GM12878 (cell line): ENCODE data around the gene LIFR. TPM values are rescaled to one million over a fixed set of nuclear protein-coding genes. Genes with fewer than 3 reads are reported as not detected.

Source experiments
- ATAC-seq: fragments of 200-7000 bp; cut with Tn5 transposase; 3 replicates; pipeline ENCODE4 v1.9.1; 2020; ENCODE audit warnings: mild to moderate bottlenecking, moderate library complexity
- BruUV-seq: library from RNA; stranded (reverse); fragments of 400-500 nt; replicated peaks from 2 replicates; lab custom pipeline; 2021; lab: Mats Ljungman, UMichigan
- CTCF ChIA-PET: fragments of 300-600 bp; sonication (Branson Sonifier 250); formaldehyde crosslinking; extraction: SDS; loops from one replicate; lab custom pipeline; 2021; ENCODE audit warnings: inconsistent platforms; lab: Yijun Ruan, JAX
- POLR2A ChIA-PET: fragments of 350-600 bp; formaldehyde crosslinking; extraction: SDS; loops from one replicate; lab custom pipeline; 2021; ENCODE audit warnings: inconsistent platforms; lab: Charles Lee
- RAD21 ChIA-PET: fragments of 300-600 bp; sonication (Branson Sonifier 250); formaldehyde crosslinking; loops from one replicate; lab custom pipeline; 2023; ENCODE audit warnings: antibody characterized with exemption; ENCODE audit not compliant: unreplicated experiment; lab: Charles Lee
- SMC1A ChIA-PET: fragments of 300-600 bp; sonication (Branson Sonifier 250); formaldehyde crosslinking; loops from one replicate; lab custom pipeline; 2023; ENCODE audit not compliant: unreplicated experiment, uncharacterized antibody; lab: Charles Lee
- DNase-seq: peaks from one replicate; pipeline ENCODE4 v3.0.0-alpha.2; 2011; ENCODE audit warnings: low read depth, low spot score
- FAIRE-seq: peaks from 3 replicates; lab custom pipeline; 2011; peaks lifted over from hg19 to GRCh38; lab: Jason Lieb, UNC
- H2AFZ ChIP-seq: 2 replicates; pipeline ENCODE4 v1.6.0; 2011; ENCODE audit warnings: low read depth, low read length, control low read depth; ENCODE audit not compliant: control insufficient read depth
- H3K27ac ChIP-seq: 2 replicates; pipeline ENCODE4 v1.5.1; 2011; ENCODE audit warnings: control low read depth; ENCODE audit not compliant: control insufficient read depth, insufficient read depth
- H3K27me3 ChIP-seq, 2 experiments: replicated peaks in 1 of 2; 2 replicates each; pipeline versions ENCODE4 v1.6.0 to v1.6.1; 2011; ENCODE audit warnings: low read length in 1 of 2; ENCODE audit not compliant: control insufficient read depth in 2 of 2, insufficient read depth in 2 of 2
- H3K36me3 ChIP-seq, 2 experiments: 2 replicates each; pipeline ENCODE4 v1.5.1; 2011; ENCODE audit warnings: low read length in 1 of 2; ENCODE audit not compliant: control insufficient read depth in 2 of 2, insufficient read depth in 2 of 2
- H3K4me1 ChIP-seq: 2 replicates; pipeline ENCODE4 v1.6.1; 2011; ENCODE audit warnings: mild to moderate bottlenecking, low read length, moderate library complexity, mixed read lengths; ENCODE audit not compliant: control insufficient read depth, insufficient read depth
- H3K4me2 ChIP-seq: 2 replicates; pipeline ENCODE4 v1.6.0; 2011; ENCODE audit warnings: control low read depth; ENCODE audit not compliant: control insufficient read depth, insufficient read depth
- H3K4me3 ChIP-seq: fragments of 200-600 bp; sonication (generic); 2 replicates; pipeline ENCODE4 v1.5.1; 2016
- H3K79me2 ChIP-seq: 2 replicates; pipeline ENCODE4 v1.6.0; 2011; ENCODE audit warnings: low read length; ENCODE audit not compliant: control insufficient read depth, insufficient read depth
- H3K9ac ChIP-seq: 2 replicates; pipeline ENCODE4 v1.8.0; 2011; ENCODE audit warnings: low read length, control low read depth, mixed read lengths; ENCODE audit not compliant: control insufficient read depth, insufficient read depth
- H3K9me3 ChIP-seq: replicated peaks from 3 replicates; pipeline ENCODE4 v1.5.1; 2011; ENCODE audit warnings: mild to moderate bottlenecking, low read length; ENCODE audit not compliant: control insufficient read depth, insufficient read depth
- H4K20me1 ChIP-seq: 2 replicates; pipeline ENCODE4 v1.6.0; 2011; ENCODE audit not compliant: control insufficient read depth, insufficient read depth
- FOXM1 ChIP-seq: IDR thresholded peaks from 2 replicates; pipeline ENCODE4 v1.6.1; 2012; ENCODE audit warnings: low read depth, mild to moderate bottlenecking, inconsistent platforms, low read length, moderate library complexity
- JUND ChIP-seq: IDR thresholded peaks from 2 replicates; pipeline ENCODE4 v1.6.1; 2012; ENCODE audit warnings: low read depth, mild to moderate bottlenecking, low read length, improper control_type of control experiment, moderate library complexity
- PAX8 ChIP-seq: fragments of 450-650 bp; IDR thresholded peaks from 2 replicates; pipeline ENCODE4 v1.6.1; 2017; ENCODE audit warnings: mild to moderate bottlenecking, moderate library complexity
- SUZ12 ChIP-seq: fragments of 200-600 bp; sonication (generic); IDR thresholded peaks from one replicate; pipeline ENCODE4 v1.6.1; 2018; ENCODE audit warnings: antibody characterized with exemption, mild to moderate bottlenecking; ENCODE audit not compliant: unreplicated experiment
- YY1 ChIP-seq: IDR thresholded peaks from 2 replicates; pipeline ENCODE4 v1.6.1; 2011; ENCODE audit warnings: low read depth, mild to moderate bottlenecking, low read length
- WGBS: methylation state at CpG from one replicate; pipeline ENCODE4 v1.1.6; 2016; ENCODE audit warnings: low lambda C conversion rate; ENCODE audit not compliant: insufficient replicate concordance, insufficient coverage; ENCODE audit errors: missing lambda C conversion rate; 5-methylcytosine and 5-hydroxymethylcytosine counted together
- in situ Hi-C: fragments of 300-500 bp; cut with MboI; formaldehyde crosslinking; loops from 9 replicates; pipeline ENCODE4 v1.14.3; 2018; ENCODE audit warnings: mixed read lengths
- intact Hi-C: fragments of 100-400 bp; cut with micrococcal nuclease; formaldehyde crosslinking; loops from one replicate; pipeline ENCODE4 v1.14.2; 2022; ENCODE audit not compliant: unreplicated experiment
- polyA plus RNA-seq, 11 experiments: library from polyadenylated mRNA; depleted of rRNA in 4 of 11; unstranded in 6 of 11; stranded (reverse) in 5 of 11; fragments of >200 nt; fragmentation: Nextera tagmentation in 4 of 11; fragmentation: Illumina TruSeq in 1 of 11; extraction: Ambion mirVana in 4 of 11; extraction: Trizol in 1 of 11; gene quantifications; 1 replicate in 1 of 11; 2 replicates in 10 of 11; pipeline versions ENCODE4 v1.2.1 to v1.2.3, GENCODE V29; 2011 to 2016; ENCODE audit warnings: inconsistent platforms in 2 of 11, missing spikeins in 2 of 11, low read depth in 1 of 11
- total RNA-seq, 4 experiments: library from RNA; depleted of rRNA in 3 of 4; stranded (reverse); fragments of >200 nt in 3 of 4; fragmentation: Illumina TruSeq in 1 of 4; extraction: Trizol in 1 of 4; gene quantifications; 2 replicates each; pipeline versions ENCODE4 v1.2.1 to v1.2.3, GENCODE V29; 2013 to 2021
- TF ChIP-seq, protein P1 (sequence below): IDR thresholded peaks from 2 replicates; pipeline ENCODE4 v1.6.1; 2011; ENCODE audit warnings: borderline replicate concordance, low read depth, mild to moderate bottlenecking, moderate library complexity, low read length; ENCODE audit not compliant: insufficient read depth, poor library complexity, severe bottlenecking
- TF ChIP-seq, protein P2 (sequence below): fragments of 150-350 bp; IDR thresholded peaks from 2 replicates; pipeline ENCODE4 v1.6.1; 2016; ENCODE audit warnings: low read depth, low read length

Gene LIFR
- total and polyA plus RNA-seq, 10 of the 15 experiments (the other 5 are each of a cell fraction or from before 2014, with no cell fraction given): 0.10 TPM; not detected in 9

GRCh38 chr5:38557792-38558191, 1.3 kb upstream of the LIFR start:
- intact Hi-C loops: no loop called here
- Histone ChIP-seq H3K9ac (no peak overlapping the region), H3K27ac (no peak overlapping the region), H3K4me1 (no peaks in the 10 kb centered on the region), H3K79me2 (no peaks in the 10 kb centered on the region), H3K4me3 (no peak overlapping the region), H3K27me3 (peaks cover 5 to 11% of the 10 kb centered on the region in 2 experiments; a peak in 2 of 4 replicates), H3K36me3 (no peaks in the 10 kb centered on the region), H4K20me1 (no peaks in the 10 kb centered on the region), H3K4me2 (no peak overlapping the region), H2AFZ (no peak overlapping the region), H3K9me3 (no peaks in the 10 kb centered on the region)
- no peak for FAIRE-seq
- in situ Hi-C loops: no loop called here
- no peak for TF ChIP-seq SUZ12
- no peak for TF ChIP-seq PAX8
- TF ChIP-seq YY1: no peak
- no peak for TF ChIP-seq FOXM1
- TF ChIP-seq, protein P1, sequence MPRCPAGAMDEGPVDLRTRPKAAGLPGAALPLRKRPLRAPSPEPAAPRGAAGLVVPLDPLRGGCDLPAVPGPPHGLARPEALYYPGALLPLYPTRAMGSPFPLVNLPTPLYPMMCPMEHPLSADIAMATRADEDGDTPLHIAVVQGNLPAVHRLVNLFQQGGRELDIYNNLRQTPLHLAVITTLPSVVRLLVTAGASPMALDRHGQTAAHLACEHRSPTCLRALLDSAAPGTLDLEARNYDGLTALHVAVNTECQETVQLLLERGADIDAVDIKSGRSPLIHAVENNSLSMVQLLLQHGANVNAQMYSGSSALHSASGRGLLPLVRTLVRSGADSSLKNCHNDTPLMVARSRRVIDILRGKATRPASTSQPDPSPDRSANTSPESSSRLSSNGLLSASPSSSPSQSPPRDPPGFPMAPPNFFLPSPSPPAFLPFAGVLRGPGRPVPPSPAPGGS: no peak
- no peak for TF ChIP-seq JUND
- TF ChIP-seq, protein P2, sequence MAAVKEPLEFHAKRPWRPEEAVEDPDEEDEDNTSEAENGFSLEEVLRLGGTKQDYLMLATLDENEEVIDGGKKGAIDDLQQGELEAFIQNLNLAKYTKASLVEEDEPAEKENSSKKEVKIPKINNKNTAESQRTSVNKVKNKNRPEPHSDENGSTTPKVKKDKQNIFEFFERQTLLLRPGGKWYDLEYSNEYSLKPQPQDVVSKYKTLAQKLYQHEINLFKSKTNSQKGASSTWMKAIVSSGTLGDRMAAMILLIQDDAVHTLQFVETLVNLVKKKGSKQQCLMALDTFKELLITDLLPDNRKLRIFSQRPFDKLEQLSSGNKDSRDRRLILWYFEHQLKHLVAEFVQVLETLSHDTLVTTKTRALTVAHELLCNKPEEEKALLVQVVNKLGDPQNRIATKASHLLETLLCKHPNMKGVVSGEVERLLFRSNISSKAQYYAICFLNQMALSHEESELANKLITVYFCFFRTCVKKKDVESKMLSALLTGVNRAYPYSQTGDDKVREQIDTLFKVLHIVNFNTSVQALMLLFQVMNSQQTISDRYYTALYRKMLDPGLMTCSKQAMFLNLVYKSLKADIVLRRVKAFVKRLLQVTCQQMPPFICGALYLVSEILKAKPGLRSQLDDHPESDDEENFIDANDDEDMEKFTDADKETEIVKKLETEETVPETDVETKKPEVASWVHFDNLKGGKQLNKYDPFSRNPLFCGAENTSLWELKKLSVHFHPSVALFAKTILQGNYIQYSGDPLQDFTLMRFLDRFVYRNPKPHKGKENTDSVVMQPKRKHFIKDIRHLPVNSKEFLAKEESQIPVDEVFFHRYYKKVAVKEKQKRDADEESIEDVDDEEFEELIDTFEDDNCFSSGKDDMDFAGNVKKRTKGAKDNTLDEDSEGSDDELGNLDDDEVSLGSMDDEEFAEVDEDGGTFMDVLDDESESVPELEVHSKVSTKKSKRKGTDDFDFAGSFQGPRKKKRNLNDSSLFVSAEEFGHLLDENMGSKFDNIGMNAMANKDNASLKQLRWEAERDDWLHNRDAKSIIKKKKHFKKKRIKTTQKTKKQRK: no peak
- DNase-seq: no peak
- ChIA-PET CTCF (no interaction called here), SMC1A (no interaction called here), POLR2A (no interaction called here), RAD21 (no interaction called here)
- WGBS: 56% methylated on average over 6 of the region's 6 CpGs
- no peak for ATAC-seq
- BruUV-seq: no TSS peak
